ENCODE measurements around the gene COL24A1. TPM values are rescaled to one million over a fixed set of nuclear protein-coding genes. Genes with fewer than 3 reads are reported as not detected.

Gene COL24A1
- total RNA-seq, 1 donor = 3.9 TPM

DNA sequence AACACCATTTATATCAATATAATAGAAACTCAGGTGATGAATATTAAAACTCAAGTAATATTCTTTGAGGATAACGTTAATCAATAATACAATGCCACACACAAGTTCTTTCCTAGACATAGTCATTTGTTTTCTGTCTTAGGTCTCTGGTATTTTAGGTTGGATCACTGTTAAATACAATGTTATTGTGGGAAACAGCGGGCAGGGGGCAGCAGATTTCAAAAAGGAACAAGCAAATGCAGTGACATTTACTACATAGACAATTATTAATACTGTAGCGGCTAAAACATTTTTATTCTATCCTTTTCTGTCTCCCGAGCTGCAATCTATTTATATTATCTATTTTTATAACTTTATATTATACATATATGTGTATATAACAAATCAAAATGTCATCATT lies 261.9 kb downstream of the COL24A1 start:
- peak; percentile 52 for DNase-seq (ENCODE audit: low read depth)
- TF ChIP-seq, protein P1, sequence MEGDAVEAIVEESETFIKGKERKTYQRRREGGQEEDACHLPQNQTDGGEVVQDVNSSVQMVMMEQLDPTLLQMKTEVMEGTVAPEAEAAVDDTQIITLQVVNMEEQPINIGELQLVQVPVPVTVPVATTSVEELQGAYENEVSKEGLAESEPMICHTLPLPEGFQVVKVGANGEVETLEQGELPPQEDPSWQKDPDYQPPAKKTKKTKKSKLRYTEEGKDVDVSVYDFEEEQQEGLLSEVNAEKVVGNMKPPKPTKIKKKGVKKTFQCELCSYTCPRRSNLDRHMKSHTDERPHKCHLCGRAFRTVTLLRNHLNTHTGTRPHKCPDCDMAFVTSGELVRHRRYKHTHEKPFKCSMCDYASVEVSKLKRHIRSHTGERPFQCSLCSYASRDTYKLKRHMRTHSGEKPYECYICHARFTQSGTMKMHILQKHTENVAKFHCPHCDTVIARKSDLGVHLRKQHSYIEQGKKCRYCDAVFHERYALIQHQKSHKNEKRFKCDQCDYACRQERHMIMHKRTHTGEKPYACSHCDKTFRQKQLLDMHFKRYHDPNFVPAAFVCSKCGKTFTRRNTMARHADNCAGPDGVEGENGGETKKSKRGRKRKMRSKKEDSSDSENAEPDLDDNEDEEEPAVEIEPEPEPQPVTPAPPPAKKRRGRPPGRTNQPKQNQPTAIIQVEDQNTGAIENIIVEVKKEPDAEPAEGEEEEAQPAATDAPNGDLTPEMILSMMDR (IDR thresholded peaks at IDR 0.05; ENCODE audit: insufficient read depth, low read depth, low read length) = peak; percentile 61
- H3K4me3 ChIP-seq (ENCODE audit: low read depth, low read length) = no peak overlapping the region

GRCh38 chr1:85892366-85892765 lies 264.2 kb downstream of the COL24A1 start:
- DNase-seq (ENCODE audit: low read depth) = no peak
- TF ChIP-seq, protein P1 (IDR thresholded peaks at IDR 0.05; ENCODE audit: insufficient read depth, low read depth, low read length) = no peak

GRCh38 chr1:85889870-85890269 lies 266.7 kb downstream of the COL24A1 start:
- TF ChIP-seq, protein P1 (IDR thresholded peaks at IDR 0.05; ENCODE audit: insufficient read depth, low read depth, low read length) = no peak
- H3K4me3 ChIP-seq (ENCODE audit: low read depth, low read length) = no peak overlapping the region
- no peak for DNase-seq (ENCODE audit: low read depth)

More at GRCh38 chr1:85892366-85892765, 264.2 kb downstream of the COL24A1 start:
- H3K4me3 ChIP-seq (ENCODE audit: low read depth, low read length) = no peak overlapping the region

- no peak overlapping the region for H3K4me3 ChIP-seq (ENCODE audit: low read depth, low read length)
- no peak for DNase-seq (ENCODE audit: low read depth)
- TF ChIP-seq, protein P1 (IDR thresholded peaks at IDR 0.05; ENCODE audit: insufficient read depth, low read depth, low read length) = no peak
These were observed 267.7 kb downstream of the COL24A1 start for GRCh38 chr1:85888921-85889320.

DNA sequence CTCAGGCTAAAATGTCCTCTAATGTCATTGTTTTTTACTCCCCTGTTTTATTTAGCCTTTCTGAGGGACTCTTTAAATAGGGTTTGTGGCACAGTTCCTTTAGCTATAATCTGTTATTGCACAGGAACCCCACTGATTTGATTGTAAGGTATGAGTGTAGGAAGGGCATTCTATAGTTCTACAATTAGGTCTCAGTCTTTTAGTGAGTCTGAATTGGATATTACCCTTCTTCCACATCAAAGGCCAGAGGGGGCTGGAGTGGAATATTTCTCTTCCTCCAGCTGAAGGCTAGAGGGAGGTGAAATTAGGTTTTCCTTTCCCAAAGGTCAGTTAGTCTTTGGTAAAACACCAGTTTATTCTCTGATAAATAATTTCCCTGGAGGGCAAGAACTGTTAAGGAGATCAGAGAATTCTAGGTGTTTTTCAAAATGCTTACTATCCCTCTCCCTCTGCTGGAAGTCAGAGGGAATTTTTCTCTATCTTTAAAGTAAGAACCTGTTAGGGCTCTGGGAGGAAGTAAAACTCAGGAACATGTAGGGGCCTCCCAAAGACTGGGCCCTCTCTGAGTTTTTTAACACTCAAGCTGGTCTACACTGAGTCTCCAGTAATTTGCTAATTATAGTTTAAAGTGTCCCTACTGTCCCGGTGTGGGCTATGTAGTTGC lies 272.1 kb downstream of the COL24A1 start:
- DNase-seq (ENCODE audit: low read depth) = peak; percentile 47
- H3K4me3 ChIP-seq (ENCODE audit: low read depth, low read length) = no peak overlapping the region
- TF ChIP-seq, protein P1 (IDR thresholded peaks at IDR 0.05; ENCODE audit: insufficient read depth, low read depth, low read length) = peak; percentile 64

DNA sequence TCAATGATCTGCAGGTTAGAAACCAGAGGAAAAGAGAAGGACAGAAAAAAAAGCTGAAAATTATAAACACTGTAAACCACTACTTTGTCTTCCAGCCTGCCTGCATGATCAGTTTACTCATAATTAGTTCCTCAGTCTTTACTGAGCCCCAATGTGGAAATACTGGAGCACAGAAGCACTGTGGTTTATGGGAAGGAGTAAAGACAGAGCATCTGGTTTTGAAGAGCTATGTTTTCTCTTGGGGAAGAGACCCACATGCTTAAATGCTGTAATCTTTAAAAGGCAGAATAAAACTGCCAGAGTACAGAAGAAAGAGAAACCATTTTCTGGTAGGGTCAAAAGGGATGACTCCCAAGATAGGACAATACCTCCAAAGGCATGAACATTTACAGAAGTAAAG lies 289.4 kb downstream of the COL24A1 start:
- TF ChIP-seq, protein P1 (IDR thresholded peaks at IDR 0.05; ENCODE audit: insufficient read depth, low read depth, low read length) = no peak
- peak; percentile 74 for DNase-seq (ENCODE audit: low read depth)
- H3K4me3 ChIP-seq (ENCODE audit: low read depth, low read length) = no peak overlapping the region

- DNase-seq (ENCODE audit: low read depth) = peak; percentile 82
- TF ChIP-seq, protein P1 (IDR thresholded peaks at IDR 0.05; ENCODE audit: insufficient read depth, low read depth, low read length) = no peak
- H3K4me3 ChIP-seq (ENCODE audit: low read depth, low read length) = no peak overlapping the region
These were observed 291.4 kb downstream of the COL24A1 start for GRCh38 chr1:85865213-85865612.
